Liver (tissue), 9 donors: ENCODE data around the gene DAPK1. TPM values are rescaled to one million over a fixed set of nuclear protein-coding genes. Genes with fewer than 3 reads are reported as not detected.

Experiments
- DNase-seq: peaks from one replicate; pipeline ENCODE4 v3.0.0-alpha.2; 2017; ENCODE audit warnings: low spot score
- H3K27ac ChIP-seq, 2 donors: one replicate each; pipeline ENCODE4 v1.7.0; 2013; ENCODE audit warnings: inconsistent platforms in 2 of 2, low read length in 2 of 2, control low read depth in 1 of 2, low read depth in 1 of 2, mild to moderate bottlenecking in 1 of 2
- H3K27me3 ChIP-seq, 4 donors: one replicate each; pipeline versions ENCODE4 v1.6.1 to v1.7.0; 2013; ENCODE audit warnings: low read length in 3 of 4, inconsistent platforms in 1 of 4, mild to moderate bottlenecking in 1 of 4, moderate library complexity in 1 of 4; ENCODE audit not compliant: control insufficient read depth in 4 of 4, insufficient read depth in 4 of 4
- H3K36me3 ChIP-seq, 4 donors: one replicate each; pipeline versions ENCODE4 v1.6.1 to v1.7.0; 2013; ENCODE audit warnings: low read length in 3 of 4, mild to moderate bottlenecking in 3 of 4, low read depth in 1 of 4, moderate library complexity in 1 of 4; ENCODE audit not compliant: control insufficient read depth in 4 of 4, insufficient read depth in 3 of 4
- H3K4me1 ChIP-seq, 4 donors: one replicate each; pipeline versions ENCODE4 v1.6.1 to v1.7.0; 2013; ENCODE audit warnings: low read length in 3 of 4, mild to moderate bottlenecking in 3 of 4, moderate library complexity in 1 of 4; ENCODE audit not compliant: control insufficient read depth in 4 of 4, insufficient read depth in 4 of 4
- H3K4me3 ChIP-seq, 3 donors: one replicate each; pipeline versions ENCODE4 v1.6.1 to v1.7.0; 2013; ENCODE audit warnings: low read length in 3 of 3, control low read depth in 1 of 3, low read depth in 1 of 3, mild to moderate bottlenecking in 1 of 3
- H3K9ac ChIP-seq, 2 donors: one replicate each; pipeline ENCODE4 v1.7.0; 2013; ENCODE audit warnings: low read length in 2 of 2, mild to moderate bottlenecking in 2 of 2, moderate library complexity in 2 of 2, control low read depth in 1 of 2, low read depth in 1 of 2
- H3K9me3 ChIP-seq, 4 donors: one replicate each; pipeline versions ENCODE4 v1.6.1 to v1.7.0; 2013; ENCODE audit warnings: low read length in 3 of 4; ENCODE audit not compliant: control insufficient read depth in 4 of 4
- ATF3 ChIP-seq: IDR thresholded peaks from 2 replicates; pipeline ENCODE4 v1.6.1; 2016; ENCODE audit warnings: antibody characterized with exemption
- CTCF ChIP-seq: fragments of 150-350 bp; IDR thresholded peaks from 2 replicates; pipeline ENCODE4 v1.5.1; 2017; ENCODE audit warnings: improper control_type of control experiment, low read depth, low read length; ENCODE audit not compliant: missing input control
- EGR1 ChIP-seq, 2 donors: IDR thresholded peaks; 2 replicates each; pipeline ENCODE4 v1.6.1; 2016 to 2018; ENCODE audit warnings: antibody characterized with exemption in 2 of 2, low read depth in 2 of 2
- FOXA1 ChIP-seq: IDR thresholded peaks from 2 replicates; pipeline ENCODE4 v1.6.1; 2016; ENCODE audit warnings: antibody characterized with exemption
- FOXA2 ChIP-seq: IDR thresholded peaks from 2 replicates; pipeline ENCODE4 v1.6.1; 2016; ENCODE audit warnings: antibody characterized with exemption
- GABPA ChIP-seq, 2 donors: IDR thresholded peaks in 1 of 2; conservative IDR thresholded peaks in 1 of 2; 2 replicates each; pipeline ENCODE4 v1.6.1; 2016; ENCODE audit warnings: antibody characterized with exemption in 2 of 2, mild to moderate bottlenecking in 1 of 2, moderate library complexity in 1 of 2
- HNF4A ChIP-seq, 2 donors: conservative IDR thresholded peaks; 2 replicates each; pipeline ENCODE4 v1.6.1; 2016; ENCODE audit warnings: antibody characterized with exemption in 2 of 2, mild to moderate bottlenecking in 2 of 2
- HNF4G ChIP-seq: IDR thresholded peaks from 2 replicates; pipeline ENCODE4 v1.6.1; 2016; ENCODE audit warnings: antibody characterized with exemption
- JUND ChIP-seq, 2 donors: IDR thresholded peaks; 2 replicates each; pipeline ENCODE4 v1.6.1; 2016; ENCODE audit warnings: antibody characterized with exemption in 2 of 2
- MAX ChIP-seq: IDR thresholded peaks from 2 replicates; pipeline ENCODE4 v1.6.1; 2016; ENCODE audit warnings: antibody characterized with exemption
- NR2F2 ChIP-seq: IDR thresholded peaks from 2 replicates; pipeline ENCODE4 v1.6.1; 2016; ENCODE audit warnings: antibody characterized with exemption
- RAD21 ChIP-seq, 2 donors: IDR thresholded peaks; 2 replicates each; pipeline ENCODE4 v1.6.1; 2016; ENCODE audit warnings: antibody characterized with exemption in 2 of 2, mild to moderate bottlenecking in 2 of 2
- REST ChIP-seq: IDR thresholded peaks from 2 replicates; pipeline ENCODE4 v1.6.1; 2016; ENCODE audit warnings: antibody characterized with exemption, mild to moderate bottlenecking
- RXRA ChIP-seq, 2 donors: IDR thresholded peaks; 2 replicates each; pipeline ENCODE4 v1.6.1; 2017 to 2018; ENCODE audit warnings: antibody characterized with exemption in 2 of 2, mild to moderate bottlenecking in 1 of 2
- SP1 ChIP-seq: IDR thresholded peaks from 2 replicates; pipeline ENCODE4 v1.6.1; 2018; ENCODE audit warnings: antibody characterized with exemption, mild to moderate bottlenecking
- TAF1 ChIP-seq: conservative IDR thresholded peaks from 2 replicates; pipeline ENCODE4 v1.6.1; 2016; ENCODE audit warnings: antibody characterized with exemption, mild to moderate bottlenecking
- YY1 ChIP-seq: IDR thresholded peaks from 2 replicates; pipeline ENCODE4 v1.6.1; 2016; ENCODE audit warnings: antibody characterized with exemption, mild to moderate bottlenecking
- ZBTB33 ChIP-seq: IDR thresholded peaks from 2 replicates; pipeline ENCODE4 v1.6.1; 2016; ENCODE audit warnings: antibody characterized with exemption
- WGBS: extraction: QIAGEN DNeasy Blood & Tissue Kit; methylation state at CpG from one replicate; pipeline ENCODE4 v1.1.7; 2013; 5-methylcytosine and 5-hydroxymethylcytosine counted together
- polyA plus RNA-seq, 2 donors: library from polyadenylated mRNA; stranded (reverse) in 1 of 2; unstranded in 1 of 2; fragments of 200-250 nt in 1 of 2; fragments of >200 nt in 1 of 2; fragmentation: Nextera tagmentation in 1 of 2; extraction: Ambion mirVana in 1 of 2; gene quantifications; one replicate each; pipeline versions ENCODE4 v1.2.1 to v1.2.3, GENCODE V29; 2013 to 2015
- total RNA-seq, 2 donors: library from RNA; depleted of rRNA; stranded (reverse); fragments of >200 nt; gene quantifications; one replicate each; pipeline ENCODE4 v1.2.3, GENCODE V29; 2014
- donor health status: healthy.
- donor health status: healthy.
- donor health status: healthy.
- donor health status: healthy.
- donor health status: healthy.

DAPK1 gene
- total and polyA plus RNA-seq, 4 donors: 14.0 to 40.8 (median 21.8) TPM

- no peaks in the 10 kb centered on the region for H3K27me3 ChIP-seq
- TF ChIP-seq CTCF (no peak), TAF1 (no peak), ATF3 (no peak), MAX (no peak), JUND (IDR thresholded peaks at IDR 0.05) (no peak), FOXA1 (no peak), RAD21 (IDR thresholded peaks at IDR 0.05) (no peak), EGR1 (IDR thresholded peaks at IDR 0.05; ENCODE audit: low read depth in 2 of 2) (no peak), HNF4G (no peak), NR2F2 (no peak), HNF4A (conservative IDR thresholded peaks at IDR 0.05) (no peak), ZBTB33 (no peak), SP1 (no peak), YY1 (no peak), GABPA (IDR thresholded peaks at IDR 0.05 in 1 of 2, conservative IDR thresholded peaks at IDR 0.05 in 1 of 2) (no peak), FOXA2 (no peak), REST (no peak), RXRA (IDR thresholded peaks at IDR 0.05) (no peak)
- no peak for DNase-seq
- H3K9ac ChIP-seq: no peak overlapping the region
- peaks cover 0 to 7% (median 3%) of the 10 kb centered on the region in 4 donors for H3K36me3 ChIP-seq
- no peak overlapping the region for H3K4me3 ChIP-seq
- H3K4me1 ChIP-seq: peaks cover 0 to 4% (median under 1%) of the 10 kb centered on the region in 4 donors
- WGBS: 84% methylated on average over 6 of the region's 6 CpGs
- no peak overlapping the region for H3K27ac ChIP-seq
- H3K9me3 ChIP-seq: no peaks in the 10 kb centered on the region
Measured at GRCh38 chr9:87547671-87548081, 50.0 kb downstream of the DAPK1 start.
